HEK293 (cell line): ENCODE results near the gene SCYGR4.

Experiments
- SETDB1 ChIP-seq: IDR thresholded peaks from one replicate; pipeline ENCODE4 v1.6.1; 2017; ENCODE audit warnings: mild to moderate bottlenecking, low read length, moderate library complexity, mixed read lengths; ENCODE audit not compliant: insufficient read length
- ZNF211 ChIP-seq: fragments of 450-650 bp; formaldehyde crosslinking; IDR thresholded peaks from 2 replicates; pipeline ENCODE4 v1.5.1; 2016; ENCODE audit warnings: low read depth, missing biosample characterization, missing genetic modification characterization
- ZNF521 ChIP-seq: fragments of 450-650 bp; formaldehyde crosslinking; IDR thresholded peaks from 2 replicates; pipeline ENCODE4 v1.5.1; 2017; ENCODE audit warnings: missing biosample characterization, mild to moderate bottlenecking, missing genetic modification characterization
- ZNF558 ChIP-seq: fragments of 450-650 bp; formaldehyde crosslinking; IDR thresholded peaks from 2 replicates; pipeline ENCODE4 v1.5.1; 2016; ENCODE audit warnings: missing biosample characterization, missing genetic modification characterization
- ZNF776 ChIP-seq: fragments of 450-650 bp; formaldehyde crosslinking; IDR thresholded peaks from 2 replicates; pipeline ENCODE4 v1.5.0; 2017; ENCODE audit warnings: missing biosample characterization, missing genetic modification characterization, borderline replicate concordance
- ZSCAN30 ChIP-seq: fragments of 450-650 bp; IDR thresholded peaks from 2 replicates; pipeline ENCODE4 v1.5.1; 2018; ENCODE audit warnings: missing biosample characterization, mild to moderate bottlenecking, missing genetic modification characterization, moderate library complexity
- TF ChIP-seq, protein P1 (sequence below): fragments of 450-650 bp; formaldehyde crosslinking; IDR thresholded peaks from 2 replicates; pipeline ENCODE4 v1.5.1; 2016; ENCODE audit warnings: missing biosample characterization, missing genetic modification characterization
- TF ChIP-seq, protein P2 (sequence below): fragments of 450-650 bp; formaldehyde crosslinking; IDR thresholded peaks from 2 replicates; pipeline ENCODE4 v1.5.1; 2016; ENCODE audit warnings: missing biosample characterization, missing genetic modification characterization

DNA sequence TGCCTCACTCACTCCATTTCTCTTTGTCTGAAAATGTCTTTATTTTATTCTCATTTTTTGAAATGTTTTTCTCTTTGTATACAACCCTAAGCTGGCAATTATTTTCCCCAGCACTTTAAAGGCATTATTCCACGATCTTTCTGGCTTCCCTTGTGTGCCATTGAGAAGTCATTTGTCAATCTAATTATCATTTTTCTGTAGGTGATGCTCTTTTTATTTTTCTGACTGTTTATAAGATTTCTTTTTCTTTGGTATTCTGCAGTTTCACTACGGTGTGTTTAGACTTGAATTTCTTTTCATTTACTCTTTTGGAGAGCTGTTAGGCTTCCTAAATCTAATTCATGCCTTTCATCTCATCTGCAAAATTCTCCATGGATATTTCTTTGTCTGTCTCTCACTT, 8.1 kb downstream of the SCYGR4 start:
- no peak for TF ChIP-seq SETDB1
- TF ChIP-seq, protein P1, sequence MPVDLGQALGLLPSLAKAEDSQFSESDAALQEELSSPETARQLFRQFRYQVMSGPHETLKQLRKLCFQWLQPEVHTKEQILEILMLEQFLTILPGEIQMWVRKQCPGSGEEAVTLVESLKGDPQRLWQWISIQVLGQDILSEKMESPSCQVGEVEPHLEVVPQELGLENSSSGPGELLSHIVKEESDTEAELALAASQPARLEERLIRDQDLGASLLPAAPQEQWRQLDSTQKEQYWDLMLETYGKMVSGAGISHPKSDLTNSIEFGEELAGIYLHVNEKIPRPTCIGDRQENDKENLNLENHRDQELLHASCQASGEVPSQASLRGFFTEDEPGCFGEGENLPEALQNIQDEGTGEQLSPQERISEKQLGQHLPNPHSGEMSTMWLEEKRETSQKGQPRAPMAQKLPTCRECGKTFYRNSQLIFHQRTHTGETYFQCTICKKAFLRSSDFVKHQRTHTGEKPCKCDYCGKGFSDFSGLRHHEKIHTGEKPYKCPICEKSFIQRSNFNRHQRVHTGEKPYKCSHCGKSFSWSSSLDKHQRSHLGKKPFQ, result no peak
- TF ChIP-seq ZNF558 (tag by site-specific recombination), result no peak
- TF ChIP-seq, protein P2, sequence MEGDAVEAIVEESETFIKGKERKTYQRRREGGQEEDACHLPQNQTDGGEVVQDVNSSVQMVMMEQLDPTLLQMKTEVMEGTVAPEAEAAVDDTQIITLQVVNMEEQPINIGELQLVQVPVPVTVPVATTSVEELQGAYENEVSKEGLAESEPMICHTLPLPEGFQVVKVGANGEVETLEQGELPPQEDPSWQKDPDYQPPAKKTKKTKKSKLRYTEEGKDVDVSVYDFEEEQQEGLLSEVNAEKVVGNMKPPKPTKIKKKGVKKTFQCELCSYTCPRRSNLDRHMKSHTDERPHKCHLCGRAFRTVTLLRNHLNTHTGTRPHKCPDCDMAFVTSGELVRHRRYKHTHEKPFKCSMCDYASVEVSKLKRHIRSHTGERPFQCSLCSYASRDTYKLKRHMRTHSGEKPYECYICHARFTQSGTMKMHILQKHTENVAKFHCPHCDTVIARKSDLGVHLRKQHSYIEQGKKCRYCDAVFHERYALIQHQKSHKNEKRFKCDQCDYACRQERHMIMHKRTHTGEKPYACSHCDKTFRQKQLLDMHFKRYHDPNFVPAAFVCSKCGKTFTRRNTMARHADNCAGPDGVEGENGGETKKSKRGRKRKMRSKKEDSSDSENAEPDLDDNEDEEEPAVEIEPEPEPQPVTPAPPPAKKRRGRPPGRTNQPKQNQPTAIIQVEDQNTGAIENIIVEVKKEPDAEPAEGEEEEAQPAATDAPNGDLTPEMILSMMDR (tag by site-specific recombination), result no peak
- no peak for TF ChIP-seq ZNF521 (tag by site-specific recombination)
- TF ChIP-seq ZNF211 (tag by site-specific recombination), result no peak
- no peak for TF ChIP-seq ZNF776 (tag by site-specific recombination)
- no peak for TF ChIP-seq ZSCAN30 (tag by site-specific recombination)
